ENCODE measurements around the gene GRIK2. TPM values are rescaled to one million over a fixed set of nuclear protein-coding genes. Genes with fewer than 3 reads are reported as not detected.
A peak's percentile ranks its signal among the peaks of the same experiment; 100 is the strongest.

The GRIK2 gene
- total and polyA plus RNA-seq, 7 donors, result 0.03 to 2.9 (median 0.53) TPM; not detected in 1

DNA sequence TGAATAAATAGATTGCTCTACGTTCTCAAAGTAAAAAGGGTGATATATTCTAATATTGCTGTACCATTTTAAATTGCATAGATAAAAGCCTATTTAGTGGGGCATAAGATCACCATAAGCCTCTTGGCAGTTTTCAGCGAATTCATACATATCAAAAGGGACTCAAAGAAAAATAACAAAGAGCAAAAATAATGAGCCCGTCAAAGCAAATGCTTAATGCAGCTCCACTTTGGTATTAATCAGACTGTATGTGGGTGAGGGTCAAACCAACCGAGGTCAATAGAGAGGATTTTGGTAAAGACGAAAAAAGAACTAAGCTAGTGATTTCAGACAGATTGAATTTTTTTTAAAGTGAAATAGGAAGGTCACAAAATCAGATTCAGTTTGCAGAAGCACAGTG is 598.8 kb downstream of the GRIK2 start:
- Histone ChIP-seq H3K27me3 (ENCODE audit: insufficient read depth in 3 of 3, low read length in 2 of 3) (no peaks in the 10 kb centered on the region), H3K4me1 (no peaks in the 10 kb centered on the region), H3K4me3 (no peak overlapping the region), H3K36me3 (ENCODE audit: insufficient read depth in 1 of 2, low read depth in 1 of 2) (no peaks in the 10 kb centered on the region), H3K27ac (no peak overlapping the region), H3K9me3 (no peaks in the 10 kb centered on the region)
- 54 to 62% (median 56%) methylated on average over 5 of the region's 5 CpGs for WGBS, 3 donors
- intact Hi-C loops (cut with DNase I), result no loop called here
- ATAC-seq (no peak), DNase-seq (no peak)
- TF ChIP-seq, protein P1, sequence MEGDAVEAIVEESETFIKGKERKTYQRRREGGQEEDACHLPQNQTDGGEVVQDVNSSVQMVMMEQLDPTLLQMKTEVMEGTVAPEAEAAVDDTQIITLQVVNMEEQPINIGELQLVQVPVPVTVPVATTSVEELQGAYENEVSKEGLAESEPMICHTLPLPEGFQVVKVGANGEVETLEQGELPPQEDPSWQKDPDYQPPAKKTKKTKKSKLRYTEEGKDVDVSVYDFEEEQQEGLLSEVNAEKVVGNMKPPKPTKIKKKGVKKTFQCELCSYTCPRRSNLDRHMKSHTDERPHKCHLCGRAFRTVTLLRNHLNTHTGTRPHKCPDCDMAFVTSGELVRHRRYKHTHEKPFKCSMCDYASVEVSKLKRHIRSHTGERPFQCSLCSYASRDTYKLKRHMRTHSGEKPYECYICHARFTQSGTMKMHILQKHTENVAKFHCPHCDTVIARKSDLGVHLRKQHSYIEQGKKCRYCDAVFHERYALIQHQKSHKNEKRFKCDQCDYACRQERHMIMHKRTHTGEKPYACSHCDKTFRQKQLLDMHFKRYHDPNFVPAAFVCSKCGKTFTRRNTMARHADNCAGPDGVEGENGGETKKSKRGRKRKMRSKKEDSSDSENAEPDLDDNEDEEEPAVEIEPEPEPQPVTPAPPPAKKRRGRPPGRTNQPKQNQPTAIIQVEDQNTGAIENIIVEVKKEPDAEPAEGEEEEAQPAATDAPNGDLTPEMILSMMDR (IDR thresholded peaks at IDR 0.05), result no peak

DNA sequence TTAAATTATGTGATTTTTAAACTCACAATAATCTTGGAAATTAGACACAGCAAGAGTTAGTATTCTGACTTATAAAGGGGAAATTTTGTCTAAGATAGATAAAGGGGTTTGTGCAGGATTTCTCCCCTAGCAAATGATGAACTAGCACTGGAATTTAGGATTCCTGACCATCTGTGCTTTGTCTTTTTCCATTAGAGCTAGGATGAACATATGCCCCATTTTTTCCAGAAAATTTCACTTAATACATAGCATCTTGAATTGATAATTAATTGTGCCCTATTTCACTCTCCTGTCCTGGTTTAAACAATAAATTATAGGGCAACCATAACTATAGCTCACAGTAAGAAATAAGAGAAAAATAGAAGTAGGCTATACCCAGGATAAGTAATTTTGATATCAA is 601.0 kb downstream of the GRIK2 start:
- intact Hi-C loops (cut with DNase I), result no loop called here
- DNase-seq (no peak), ATAC-seq (no peak)
- Histone ChIP-seq H3K27ac (no peak overlapping the region), H3K9me3 (no peaks in the 10 kb centered on the region), H3K4me1 (no peaks in the 10 kb centered on the region), H3K36me3 (ENCODE audit: insufficient read depth in 1 of 2, low read depth in 1 of 2) (no peaks in the 10 kb centered on the region), H3K4me3 (no peak overlapping the region), H3K27me3 (ENCODE audit: insufficient read depth in 3 of 3, low read length in 2 of 3) (no peaks in the 10 kb centered on the region)
- TF ChIP-seq, protein P1 (IDR thresholded peaks at IDR 0.05), result no peak

DNA sequence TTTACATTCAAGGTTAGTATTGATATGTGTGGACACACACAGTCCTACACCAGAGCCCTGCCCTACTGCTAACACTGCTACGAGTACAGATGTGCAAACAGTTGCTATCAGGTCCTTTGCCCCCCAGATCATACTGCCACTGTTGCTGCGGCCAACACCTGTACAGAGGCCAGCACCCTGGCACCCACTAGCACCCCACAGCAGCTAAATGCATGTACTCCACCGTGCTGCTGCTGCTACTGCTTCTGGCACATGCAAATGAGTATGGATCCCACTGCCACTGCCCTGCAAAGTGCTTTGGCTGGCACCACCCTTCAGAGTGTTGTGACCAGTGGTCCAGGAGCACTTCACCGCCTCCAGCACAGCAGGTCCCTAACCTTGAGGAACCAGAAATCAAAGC is 621.9 kb downstream of the GRIK2 start:
- H3K9me3 ChIP-seq, result no peaks in the 10 kb centered on the region
- intact Hi-C loops (cut with DNase I), result no loop called here
- ATAC-seq, result no peak
- DNase-seq, result peak in 1 of 2 donors; percentile 20
- H3K27ac ChIP-seq, result no peak overlapping the region
- H3K4me1 ChIP-seq, result no peaks in the 10 kb centered on the region
- H3K27me3 ChIP-seq (ENCODE audit: insufficient read depth in 3 of 3, low read length in 2 of 3), result no peaks in the 10 kb centered on the region
- H3K4me3 ChIP-seq, result no peak overlapping the region
- TF ChIP-seq, protein P1 (IDR thresholded peaks at IDR 0.05), result no peak
- WGBS, 3 donors, result 73 to 78% (median 78%) methylated on average over 4 of the region's 4 CpGs
- H3K36me3 ChIP-seq (ENCODE audit: insufficient read depth in 1 of 2, low read depth in 1 of 2), result no peaks in the 10 kb centered on the region

DNA sequence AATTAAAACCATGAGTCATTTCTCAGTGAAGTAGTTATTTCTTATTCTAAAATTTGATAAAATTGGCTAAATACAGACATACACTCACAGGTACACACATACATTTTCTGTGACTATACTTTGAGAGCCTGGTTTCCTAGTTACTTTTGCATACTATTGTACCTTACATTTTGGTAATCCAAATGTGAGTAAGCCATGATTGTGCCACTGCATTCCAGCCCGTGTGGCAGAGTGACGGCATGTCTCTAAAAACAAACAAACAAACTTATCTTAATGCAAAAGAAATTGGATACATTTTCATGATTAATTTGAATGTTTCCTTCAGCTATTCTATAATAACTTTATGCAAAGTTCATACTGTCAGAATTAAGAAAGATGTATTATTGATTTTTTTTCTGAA is 628.8 kb downstream of the GRIK2 start:
- intact Hi-C loops (cut with DNase I), result no loop called here
- Histone ChIP-seq H3K27ac (no peak overlapping the region), H3K9me3 (no peaks in the 10 kb centered on the region), H3K4me3 (no peak overlapping the region), H3K36me3 (ENCODE audit: insufficient read depth in 1 of 2, low read depth in 1 of 2) (no peaks in the 10 kb centered on the region), H3K27me3 (ENCODE audit: insufficient read depth in 3 of 3, low read length in 2 of 3) (no peaks in the 10 kb centered on the region), H3K4me1 (no peaks in the 10 kb centered on the region)
- DNase-seq (no peak), ATAC-seq (no peak)
- 73 to 88% (median 79%) methylated on average over 2 of the region's 2 CpGs for WGBS, 3 donors
- TF ChIP-seq, protein P1 (IDR thresholded peaks at IDR 0.05), result no peak

DNA sequence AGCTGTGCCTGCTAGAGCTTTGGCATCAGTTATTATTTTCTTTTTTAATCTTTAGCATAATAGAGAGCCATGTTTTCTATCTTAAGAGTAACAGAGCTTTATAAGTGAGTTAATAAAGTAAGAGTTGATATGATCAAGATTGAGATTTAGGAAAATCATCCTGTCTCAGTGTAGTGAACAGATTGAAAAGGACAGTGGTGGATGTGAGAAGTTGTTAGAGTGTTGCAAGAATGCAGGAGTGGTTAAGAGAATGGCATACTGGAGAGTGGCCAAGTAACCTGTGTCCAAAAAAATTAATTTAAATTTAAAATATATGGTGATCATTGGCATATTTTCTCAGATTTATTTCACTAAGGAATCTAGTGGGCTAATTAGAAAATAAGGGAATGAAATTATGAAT is 629.3 kb downstream of the GRIK2 start:
- intact Hi-C loops (cut with DNase I), result no loop called here
- no peaks in the 10 kb centered on the region for H3K27me3 ChIP-seq (ENCODE audit: insufficient read depth in 3 of 3, low read length in 2 of 3)
- no peaks in the 10 kb centered on the region for H3K9me3 ChIP-seq
- ATAC-seq (no peak), DNase-seq (no peak)
- H3K4me1 ChIP-seq, result no peaks in the 10 kb centered on the region
- TF ChIP-seq, protein P1 (IDR thresholded peaks at IDR 0.05), result no peak
- no peaks in the 10 kb centered on the region for H3K36me3 ChIP-seq (ENCODE audit: insufficient read depth in 1 of 2, low read depth in 1 of 2)
- no peak overlapping the region for H3K27ac ChIP-seq
- no peak overlapping the region for H3K4me3 ChIP-seq

Data from psoas muscle (tissue), 8 donors.